GM15510 (cell line): ENCODE measurements around the gene NFU1.

Source experiments
- POLR2A ChIP-seq: IDR thresholded peaks from 3 replicates; pipeline ENCODE4 v1.6.1; 2011; ENCODE audit warnings: borderline replicate concordance; ENCODE audit not compliant: insufficient read length; ENCODE audit errors: extremely low read depth

The NFU1 gene

GRCh38 chr2:69382547-69382946 is 54.7 kb downstream of the NFU1 start:
- no peak for TF ChIP-seq POLR2A

- TF ChIP-seq POLR2A: no peak
Measured at GRCh38 chr2:69381337-69381737, 55.9 kb downstream of the NFU1 start.

GRCh38 chr2:69380072-69380917 is 56.9 kb downstream of the NFU1 start:
- TF ChIP-seq POLR2A: no peak

GRCh38 chr2:69376403-69376802 is 60.8 kb downstream of the NFU1 start:
- TF ChIP-seq POLR2A: no peak

- no peak for TF ChIP-seq POLR2A
Measured at GRCh38 chr2:69375494-69376353, 61.5 kb downstream of the NFU1 start.

- TF ChIP-seq POLR2A: no peak
Measured at GRCh38 chr2:69372767-69373166, 64.5 kb downstream of the NFU1 start.

- TF ChIP-seq POLR2A: no peak
Measured at GRCh38 chr2:69369802-69370201, 67.4 kb downstream of the NFU1 start.

GRCh38 chr2:69368588-69368987 is 68.6 kb downstream of the NFU1 start:
- TF ChIP-seq POLR2A: no peak

GRCh38 chr2:69359371-69359770 is 77.9 kb downstream of the NFU1 start:
- no peak for TF ChIP-seq POLR2A

- TF ChIP-seq POLR2A: no peak
Measured at GRCh38 chr2:69358914-69359313, 78.3 kb downstream of the NFU1 start.

GRCh38 chr2:69356471-69356870 is 80.8 kb downstream of the NFU1 start:
- TF ChIP-seq POLR2A: no peak

GRCh38 chr2:69353360-69353759 is 83.9 kb downstream of the NFU1 start:
- TF ChIP-seq POLR2A: no peak

GRCh38 chr2:69348781-69349180 is 88.5 kb downstream of the NFU1 start:
- TF ChIP-seq POLR2A: no peak
